Bone marrow (tissue), 2 donors: ENCODE results near the gene B9D1.
"Not testable (repeated sequence)": the region's sequence is repeated elsewhere in the genome, so short reads cannot be mapped to it uniquely, and the experiment has no call there.

Experiments used
- DNase-seq, 2 donors: peaks; one replicate each; lab custom pipeline; 2025; lab: John Stamatoyannopoulos, UW

The B9D1 gene

GRCh38 chr17:19359151-19359550 is 3.4 kb downstream of the B9D1 start:
- no peak for DNase-seq

- DNase-seq: no peak
Observed at GRCh38 chr17:19357761-19358160, 4.8 kb downstream of the B9D1 start.

GRCh38 chr17:19357351-19357750 is 5.2 kb downstream of the B9D1 start:
- DNase-seq: no peak

DNA sequence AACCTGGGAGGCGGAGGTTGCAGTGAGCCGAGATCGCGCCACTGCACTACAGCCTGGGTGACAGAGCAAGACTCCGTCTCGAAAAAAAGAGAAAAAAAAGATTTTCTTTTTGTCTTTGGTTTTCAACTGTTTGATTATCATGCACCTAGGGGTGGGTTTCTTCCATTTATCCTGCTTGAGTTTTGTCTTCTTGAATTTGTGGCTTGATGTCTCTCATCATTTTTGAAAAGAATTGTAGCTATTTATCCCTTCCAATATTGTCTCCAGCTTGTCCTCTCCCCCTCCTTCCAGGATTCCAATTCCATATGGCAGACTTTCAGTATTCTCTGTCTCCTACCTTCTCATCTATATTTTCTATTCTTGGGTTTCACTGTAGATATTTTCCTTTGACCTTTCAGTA is 7.8 kb downstream of the B9D1 start:
- no peak for DNase-seq

DNA sequence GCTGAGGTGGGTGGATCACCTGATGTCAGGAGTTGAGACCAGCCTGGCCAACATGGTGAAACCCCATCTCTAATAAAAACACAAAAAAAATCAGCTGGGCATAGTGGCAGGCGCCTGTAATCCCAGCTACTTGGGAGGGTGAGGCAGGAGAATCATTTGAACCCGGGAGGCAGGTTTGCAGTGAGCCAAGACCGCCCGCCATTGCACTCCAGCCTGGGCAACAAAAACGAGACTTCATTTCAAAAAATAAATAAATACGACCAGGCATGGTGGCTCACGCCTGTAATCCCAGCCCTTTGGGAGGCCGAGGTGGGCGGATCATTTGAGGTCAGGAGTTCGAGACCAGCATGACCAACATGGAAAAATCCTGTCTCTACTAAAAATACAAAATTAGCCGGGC is 9.1 kb downstream of the B9D1 start:
- not testable (repeated sequence) for DNase-seq

- DNase-seq: no peak
Observed at GRCh38 chr17:19348806-19349205, 13.7 kb downstream of the B9D1 start.

GRCh38 chr17:19348081-19348650 is 14.4 kb downstream of the B9D1 start:
- DNase-seq: no peak

DNA sequence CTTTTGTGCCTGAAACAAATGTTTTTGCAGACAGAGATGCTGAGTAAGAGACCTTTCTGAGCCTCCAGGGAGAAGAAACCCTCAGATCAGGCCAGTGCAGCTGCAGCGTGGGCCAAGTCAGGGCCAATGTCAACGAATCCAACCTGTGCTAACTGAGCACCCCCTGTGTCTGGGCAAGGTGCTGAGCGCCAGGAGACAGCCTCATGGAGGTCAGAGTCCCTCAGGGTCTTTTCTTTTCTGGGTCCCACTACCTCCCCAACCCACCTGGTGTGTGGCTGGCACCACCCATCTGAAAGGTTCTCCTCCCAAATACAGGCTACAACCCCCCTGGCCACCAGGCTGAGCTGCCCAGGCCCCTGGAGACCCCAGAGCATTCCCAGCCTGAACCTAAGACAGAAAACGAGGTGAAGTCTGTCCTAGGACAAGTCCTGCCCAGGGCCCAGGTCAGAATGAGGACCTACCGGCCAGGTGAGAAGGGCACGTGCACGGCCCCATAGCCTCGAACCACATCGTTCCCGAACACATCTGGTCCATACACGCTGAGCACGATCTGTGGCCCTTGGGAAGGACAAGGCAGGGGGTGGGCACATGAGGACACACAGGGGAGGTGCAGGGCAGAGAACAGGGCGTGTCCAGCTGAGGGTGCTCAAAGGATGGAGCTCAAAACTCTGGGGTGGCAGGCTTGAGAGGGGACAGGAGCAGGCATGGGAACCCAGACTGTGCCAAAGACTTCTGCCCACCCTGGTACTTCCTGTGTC is 15.0 kb downstream of the B9D1 start:
- DNase-seq: no peak

DNA sequence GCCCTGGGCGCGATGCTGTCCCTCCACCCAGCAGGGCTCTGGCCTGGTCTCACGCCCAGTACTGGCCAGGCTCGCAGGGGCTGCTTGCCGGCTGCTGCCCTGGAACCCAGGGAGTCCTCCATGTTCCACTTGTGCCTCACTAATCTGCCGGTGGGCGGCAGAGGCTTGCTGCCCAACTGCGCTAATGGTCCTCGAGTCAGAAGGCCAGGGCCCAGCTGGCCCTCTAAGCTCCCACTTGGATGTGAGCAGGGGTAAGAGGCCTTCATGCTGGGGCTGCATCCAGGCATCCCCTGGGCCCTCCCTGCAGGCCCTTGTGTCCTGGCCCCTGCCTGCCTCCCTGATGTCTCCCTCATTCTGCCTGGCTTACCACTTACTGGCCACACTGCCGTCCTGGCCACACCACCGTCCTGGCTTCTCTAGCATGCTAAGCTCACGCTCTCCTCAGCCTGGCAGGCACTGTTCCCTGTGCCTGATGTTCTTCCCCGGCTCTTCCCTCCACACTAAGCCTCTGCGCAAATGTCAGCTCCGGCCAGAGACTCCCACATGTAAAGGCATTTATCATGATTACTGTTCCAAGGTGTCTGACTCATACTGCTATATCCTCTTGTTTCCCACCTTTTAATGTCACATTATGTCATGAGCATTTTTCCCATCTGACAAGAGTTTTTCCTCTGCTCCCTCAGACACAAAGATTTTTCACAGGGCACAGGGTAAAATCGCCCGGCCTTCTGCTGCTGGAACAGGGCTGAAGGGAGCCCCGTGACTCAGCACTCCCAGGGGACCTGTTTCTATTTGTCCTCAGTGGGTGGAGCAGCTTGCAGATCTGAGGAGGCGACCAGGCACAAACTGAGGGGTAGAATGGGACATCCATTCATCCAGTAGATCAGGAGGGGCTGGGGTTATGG is 15.9 kb downstream of the B9D1 start:
- no peak for DNase-seq

GRCh38 chr17:19345486-19346350 is 16.8 kb downstream of the B9D1 start:
- DNase-seq: no peak

DNA sequence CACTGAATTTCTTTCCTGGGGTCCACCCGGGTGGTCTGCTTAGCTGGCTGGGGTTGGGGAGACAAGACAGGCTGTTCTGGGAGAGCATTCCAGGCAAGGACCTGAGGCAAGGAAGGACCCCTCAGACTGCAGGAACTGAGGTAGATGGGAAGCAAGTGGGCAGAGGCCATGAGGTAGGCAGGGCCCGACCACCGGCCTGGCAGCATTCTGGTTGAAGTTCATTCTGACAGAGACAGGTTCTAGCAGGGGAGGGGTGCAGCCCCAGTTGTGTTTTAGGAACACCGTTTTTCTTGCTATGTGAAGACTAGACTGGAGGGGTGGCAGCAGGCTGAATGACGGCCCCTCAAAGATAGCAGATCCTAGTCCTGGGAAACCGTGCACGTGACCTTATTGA is 17.5 kb downstream of the B9D1 start:
- no peak for DNase-seq

DNA sequence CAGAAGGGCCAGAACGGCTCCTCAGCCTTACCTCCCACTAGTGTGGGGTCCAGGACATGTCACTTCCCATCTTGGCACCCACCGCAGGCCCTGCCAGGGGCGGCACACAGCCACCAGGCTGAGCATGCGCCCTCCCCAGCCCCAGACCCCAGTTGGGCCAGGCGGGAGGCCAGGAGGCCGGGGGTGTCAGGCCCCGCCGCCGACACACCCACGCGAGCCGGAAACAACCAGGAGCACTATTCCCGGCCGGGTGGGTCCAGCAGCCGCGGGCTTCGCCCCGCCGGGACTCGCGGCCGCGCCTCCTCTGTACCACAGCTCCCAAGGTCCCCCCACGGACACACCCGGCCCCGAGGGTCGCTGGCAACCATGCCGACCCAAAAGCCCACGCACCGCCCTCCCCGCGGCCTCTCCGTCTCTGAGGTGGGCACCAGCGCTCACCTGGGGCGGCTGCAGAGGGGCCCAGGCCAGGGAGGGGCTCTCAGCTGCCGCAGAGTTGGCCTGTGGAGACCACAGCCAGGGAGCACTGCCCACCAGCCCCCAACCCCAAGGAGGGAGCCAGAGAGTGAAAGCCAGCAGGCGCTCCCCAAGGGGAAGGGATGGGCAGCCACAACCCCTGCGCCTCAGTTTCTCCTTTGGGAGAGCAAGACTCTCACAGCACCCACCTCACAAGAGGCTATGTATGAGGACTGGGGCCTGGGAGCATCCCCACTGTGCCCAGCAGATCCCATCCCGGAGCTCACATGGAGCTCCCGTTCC is 18.0 kb downstream of the B9D1 start:
- DNase-seq: no peak

GRCh38 chr17:19343671-19344151 is 18.8 kb downstream of the B9D1 start:
- no peak for DNase-seq

DNA sequence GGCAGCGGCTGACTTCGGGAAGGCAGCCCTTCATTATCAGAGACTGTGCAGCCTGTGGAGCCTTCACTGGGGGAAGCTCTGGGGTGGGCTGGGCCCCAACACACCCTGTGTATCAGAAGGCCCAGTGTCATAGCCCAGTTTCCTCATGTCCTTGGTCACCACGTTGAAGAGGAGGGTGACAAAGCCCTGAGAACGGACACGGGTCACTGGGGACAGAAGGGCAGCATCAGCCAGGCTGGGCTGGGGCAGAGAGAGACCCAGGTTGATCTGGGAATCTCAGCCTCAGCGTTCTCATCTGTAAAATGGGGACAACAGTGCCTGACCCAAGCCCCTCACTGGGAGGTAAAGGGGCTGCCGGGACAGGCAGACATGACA is 19.3 kb downstream of the B9D1 start:
- no peak for DNase-seq

GRCh38 chr17:19342611-19343255 is 19.8 kb downstream of the B9D1 start:
- no peak for DNase-seq

GRCh38 chr17:19341641-19342610 is 20.6 kb downstream of the B9D1 start:
- no peak for DNase-seq

GRCh38 chr17:19341211-19341631 is 21.3 kb downstream of the B9D1 start:
- DNase-seq: no peak

GRCh38 chr17:19339341-19339815 is 23.1 kb downstream of the B9D1 start:
- DNase-seq: no peak
